Measurements from ENCODE around the gene HSPA1L. TPM values are rescaled to one million over a fixed set of nuclear protein-coding genes. Genes with fewer than 3 reads are reported as not detected.
A peak's percentile ranks its signal among the peaks of the same experiment; 100 is the strongest.

The HSPA1L gene
- polyA plus RNA-seq, 2 of the 4 experiments (the other 2 are of a cell fraction) = 1.2 to 1.7 TPM

DNA sequence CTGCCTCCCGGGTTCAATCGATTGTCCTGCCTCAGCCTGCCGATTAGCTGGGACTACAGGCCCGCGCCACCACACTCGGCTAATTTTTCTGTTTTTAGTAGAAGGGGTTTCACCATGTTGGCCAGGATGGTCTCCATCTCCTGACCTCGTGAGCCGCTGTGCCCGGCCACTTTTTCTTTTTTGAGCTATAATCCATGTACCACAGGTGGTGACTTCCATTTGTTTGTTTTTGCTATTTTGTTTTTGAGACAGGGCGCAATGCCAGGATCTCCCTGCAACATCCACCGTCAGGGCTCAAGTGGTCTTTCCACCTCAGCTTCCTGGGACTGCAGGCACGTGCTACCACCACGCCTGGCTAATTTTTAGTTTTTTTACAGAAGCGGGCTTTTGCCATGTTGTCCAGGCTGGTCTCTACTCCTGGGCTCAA lies 21.0 kb upstream of the HSPA1L start:
- no peak for TF ChIP-seq NR3C1 (IDR thresholded peaks at IDR 0.05)
- FAIRE-seq (no peak), ATAC-seq (no peak), DNase-seq (ENCODE audit: low read depth in 1 of 2, low spot score in 1 of 2) (no peak)
- CTCF ChIA-PET = interaction anchor here (1.2 kb wide), 1 partner anchor 44 kb away, joined by 3 read pairs; no protein-coding TSS in a partner anchor
- Histone ChIP-seq H3K4me3 (peak overlapping the region; percentile 99), H3K4me1 (peaks cover 29% of the 10 kb centered on the region), H3K4me2 (peak overlapping the region; percentile 99), H3K9me3 (no peaks in the 10 kb centered on the region), H3K27ac (peak overlapping the region; percentile 99 to 100)
- WGBS (ENCODE audit: missing lambda C conversion rate) = under 1% methylated on average over 14 of the region's 14 CpGs
- POLR2A ChIA-PET = interaction anchor here (1.0 to 2.1 kb wide), 2 partner anchors 9 to 136 kb away, joined by 9 to 11 read pairs; partner anchors contain the start of genes DXO and HSPA1B

DNA sequence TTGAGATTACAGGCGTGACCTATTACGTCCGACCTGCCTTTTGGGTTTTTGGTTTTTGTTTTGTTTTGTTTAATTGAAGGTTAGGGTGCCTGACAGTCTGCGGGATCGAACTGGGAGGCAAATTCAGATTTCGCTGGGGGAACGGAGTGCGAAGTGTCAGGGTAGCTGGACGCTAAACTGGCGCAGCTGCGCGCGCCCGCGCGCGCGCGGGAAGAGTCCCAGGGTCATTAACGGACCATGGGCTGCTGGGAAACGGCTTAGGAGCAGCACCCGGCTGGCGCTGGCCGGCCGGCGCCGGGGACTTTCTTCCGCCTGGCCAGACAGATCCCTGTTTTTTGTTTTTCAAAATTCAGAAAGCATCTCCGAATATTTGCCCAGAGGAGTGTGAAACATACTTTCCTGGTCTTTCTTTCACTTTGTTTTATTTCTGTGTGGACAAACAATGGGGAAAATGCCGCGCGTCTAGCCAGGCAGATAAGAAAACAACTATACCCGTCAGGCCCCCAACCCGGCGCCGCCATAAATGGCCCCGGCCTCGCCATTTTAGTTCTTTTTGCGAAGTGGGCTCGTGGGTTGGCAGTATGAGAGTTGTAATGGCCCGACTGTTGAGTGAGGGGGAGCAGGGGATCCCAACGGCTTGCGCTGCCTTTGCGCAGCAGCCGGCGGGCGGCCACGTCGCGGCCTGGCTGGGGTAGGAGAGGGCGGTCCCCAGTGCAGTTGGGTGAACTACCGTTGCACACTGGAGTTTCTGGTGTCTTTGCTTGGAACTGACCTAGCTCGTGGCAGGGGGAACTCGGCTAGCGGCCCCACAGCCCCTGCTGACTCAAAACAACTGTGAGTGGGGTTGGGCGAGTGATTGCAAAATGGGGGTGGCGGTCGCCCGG lies 19.5 kb upstream of the HSPA1L start:
- CTCF ChIA-PET = no interaction called here
- POLR2A ChIA-PET = interaction anchor here (0.6 to 2.0 kb wide), 8 partner anchors 12 to 64 kb away, joined by 3 to 8 read pairs (median 4); partner anchors contain the start of genes HSPA1A, HSPA1L and NEU1
- Histone ChIP-seq H3K4me3 (peak overlapping the region; percentile 99), H3K4me1 (peaks cover 31% of the 10 kb centered on the region), H3K9me3 (no peaks in the 10 kb centered on the region), H3K27ac (peak overlapping the region; percentile 99 to 100), H3K4me2 (peak overlapping the region; percentile 99)
- ATAC-seq = peak; percentile 89 to 94
- no peak for FAIRE-seq
- TF ChIP-seq, protein P1, sequence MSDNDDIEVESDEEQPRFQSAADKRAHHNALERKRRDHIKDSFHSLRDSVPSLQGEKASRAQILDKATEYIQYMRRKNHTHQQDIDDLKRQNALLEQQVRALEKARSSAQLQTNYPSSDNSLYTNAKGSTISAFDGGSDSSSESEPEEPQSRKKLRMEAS (IDR thresholded peaks at IDR 0.05) = peak; percentile 78
- TF ChIP-seq KDM5A (IDR thresholded peaks at IDR 0.05) (no peak), POLR2A (IDR thresholded peaks at IDR 0.05; ENCODE audit: low read length) (peak; percentile 95), FOSL2 (IDR thresholded peaks at IDR 0.05) (no peak), FOSL2 (CRISPR knock-in tag; IDR thresholded peaks at IDR 0.05) (no peak), NPAS2 (CRISPR knock-in tag; IDR thresholded peaks at IDR 0.05; ENCODE audit: borderline replicate concordance) (no peak), JUNB (IDR thresholded peaks at IDR 0.05) (no peak), CBX2 (IDR thresholded peaks at IDR 0.05; ENCODE audit: borderline replicate concordance, low read depth) (no peak), JUN (IDR thresholded peaks at IDR 0.05) (peak; percentile 96 to 98), PHF8 (IDR thresholded peaks at IDR 0.05; ENCODE audit: borderline replicate concordance, low read depth) (peak; percentile 73; the same call in 1 of the 2 replicates), CEBPB (IDR thresholded peaks at IDR 0.05) (peak in 1 of 2 experiments; percentile 27; a peak in 1 of 4 replicates), TFCP2L1 (CRISPR knock-in tag; IDR thresholded peaks at IDR 0.05) (no peak), NFE2L2 (conservative IDR thresholded peaks at IDR 0.05; ENCODE audit: low read length) (no peak), MAZ (IDR thresholded peaks at IDR 0.05; ENCODE audit: borderline replicate concordance, low read depth, low read length) (no peak), HOXB5 (CRISPR knock-in tag; IDR thresholded peaks at IDR 0.05) (no peak), RARB (CRISPR knock-in tag; IDR thresholded peaks at IDR 0.05) (0 out of 2 replicates have a peak, but pooled peaks have one; percentile 37), HDAC2 (IDR thresholded peaks at IDR 0.05) (no peak), FOXS1 (CRISPR knock-in tag; IDR thresholded peaks at IDR 0.05) (no peak), TP53 (CRISPR knock-in tag; IDR thresholded peaks at IDR 0.05) (peak; percentile 14; the same call in 1 of the 2 replicates), RAD21 (conservative IDR thresholded peaks at IDR 0.05 in 1 of 2, IDR thresholded peaks at IDR 0.05 in 1 of 2) (no peak)
- TF ChIP-seq, protein P2, sequence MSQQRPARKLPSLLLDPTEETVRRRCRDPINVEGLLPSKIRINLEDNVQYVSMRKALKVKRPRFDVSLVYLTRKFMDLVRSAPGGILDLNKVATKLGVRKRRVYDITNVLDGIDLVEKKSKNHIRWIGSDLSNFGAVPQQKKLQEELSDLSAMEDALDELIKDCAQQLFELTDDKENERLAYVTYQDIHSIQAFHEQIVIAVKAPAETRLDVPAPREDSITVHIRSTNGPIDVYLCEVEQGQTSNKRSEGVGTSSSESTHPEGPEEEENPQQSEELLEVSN (IDR thresholded peaks at IDR 0.05; ENCODE audit: borderline replicate concordance, low read depth) = peak; percentile 90
- TF ChIP-seq, protein P3, sequence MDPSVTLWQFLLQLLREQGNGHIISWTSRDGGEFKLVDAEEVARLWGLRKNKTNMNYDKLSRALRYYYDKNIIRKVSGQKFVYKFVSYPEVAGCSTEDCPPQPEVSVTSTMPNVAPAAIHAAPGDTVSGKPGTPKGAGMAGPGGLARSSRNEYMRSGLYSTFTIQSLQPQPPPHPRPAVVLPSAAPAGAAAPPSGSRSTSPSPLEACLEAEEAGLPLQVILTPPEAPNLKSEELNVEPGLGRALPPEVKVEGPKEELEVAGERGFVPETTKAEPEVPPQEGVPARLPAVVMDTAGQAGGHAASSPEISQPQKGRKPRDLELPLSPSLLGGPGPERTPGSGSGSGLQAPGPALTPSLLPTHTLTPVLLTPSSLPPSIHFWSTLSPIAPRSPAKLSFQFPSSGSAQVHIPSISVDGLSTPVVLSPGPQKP (IDR thresholded peaks at IDR 0.05; ENCODE audit: low read depth, low read length) = no peak
- TF ChIP-seq, protein P4, sequence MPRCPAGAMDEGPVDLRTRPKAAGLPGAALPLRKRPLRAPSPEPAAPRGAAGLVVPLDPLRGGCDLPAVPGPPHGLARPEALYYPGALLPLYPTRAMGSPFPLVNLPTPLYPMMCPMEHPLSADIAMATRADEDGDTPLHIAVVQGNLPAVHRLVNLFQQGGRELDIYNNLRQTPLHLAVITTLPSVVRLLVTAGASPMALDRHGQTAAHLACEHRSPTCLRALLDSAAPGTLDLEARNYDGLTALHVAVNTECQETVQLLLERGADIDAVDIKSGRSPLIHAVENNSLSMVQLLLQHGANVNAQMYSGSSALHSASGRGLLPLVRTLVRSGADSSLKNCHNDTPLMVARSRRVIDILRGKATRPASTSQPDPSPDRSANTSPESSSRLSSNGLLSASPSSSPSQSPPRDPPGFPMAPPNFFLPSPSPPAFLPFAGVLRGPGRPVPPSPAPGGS (IDR thresholded peaks at IDR 0.05) = peak; percentile 97
- TF ChIP-seq, protein P5, sequence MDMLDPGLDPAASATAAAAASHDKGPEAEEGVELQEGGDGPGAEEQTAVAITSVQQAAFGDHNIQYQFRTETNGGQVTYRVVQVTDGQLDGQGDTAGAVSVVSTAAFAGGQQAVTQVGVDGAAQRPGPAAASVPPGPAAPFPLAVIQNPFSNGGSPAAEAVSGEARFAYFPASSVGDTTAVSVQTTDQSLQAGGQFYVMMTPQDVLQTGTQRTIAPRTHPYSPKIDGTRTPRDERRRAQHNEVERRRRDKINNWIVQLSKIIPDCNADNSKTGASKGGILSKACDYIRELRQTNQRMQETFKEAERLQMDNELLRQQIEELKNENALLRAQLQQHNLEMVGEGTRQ (IDR thresholded peaks at IDR 0.05) = no peak
- WGBS (ENCODE audit: missing lambda C conversion rate) = 2% methylated on average over 41 of the region's 59 CpGs
- peak; percentile 77 to 89 for DNase-seq (ENCODE audit: low read depth in 1 of 2, low spot score in 1 of 2)
